H9 (cell line): ENCODE results near the gene NPAS2. TPM values are rescaled to one million over a fixed set of nuclear protein-coding genes. Genes with fewer than 3 reads are reported as not detected.
A peak's percentile ranks its signal among the peaks of the same experiment; 100 is the strongest.

Experiments
- DNase-seq: peaks from one replicate; pipeline ENCODE4 v3.0.0-alpha.2; 2017
- H2AFZ ChIP-seq: one replicate; pipeline ENCODE4 v1.6.1; 2013; ENCODE audit warnings: mild to moderate bottlenecking, low read length, control low read depth, moderate library complexity
- H2AK5ac ChIP-seq: 2 replicates; pipeline ENCODE4 v1.6.1; 2013; ENCODE audit warnings: low read length, control low read depth, mixed read lengths; ENCODE audit not compliant: insufficient read length
- H2BK120ac ChIP-seq: one replicate; pipeline ENCODE4 v1.6.1; 2013; ENCODE audit warnings: low read depth, mild to moderate bottlenecking, low read length, control low read depth, inconsistent platforms; ENCODE audit not compliant: poor library complexity, severe bottlenecking
- H2BK12ac ChIP-seq: 2 replicates; pipeline ENCODE4 v1.6.1; 2013; ENCODE audit warnings: low read length, control low read depth, mixed read lengths, low read depth; ENCODE audit not compliant: insufficient read length
- H2BK15ac ChIP-seq: 2 replicates; pipeline ENCODE4 v1.6.1; 2013; ENCODE audit warnings: low read depth, low read length, control low read depth
- H2BK20ac ChIP-seq: one replicate; pipeline ENCODE4 v1.6.1; 2013; ENCODE audit warnings: low read depth, mild to moderate bottlenecking, low read length, control low read depth, inconsistent platforms; ENCODE audit not compliant: poor library complexity, severe bottlenecking
- H2BK5ac ChIP-seq: 2 replicates; pipeline ENCODE4 v1.6.1; 2013; ENCODE audit warnings: low read length, control low read depth, mixed read lengths; ENCODE audit not compliant: insufficient read length
- H3K14ac ChIP-seq: 2 replicates; pipeline ENCODE4 v1.6.1; 2013; ENCODE audit warnings: low read length, control low read depth; ENCODE audit not compliant: insufficient read depth
- H3K18ac ChIP-seq: 2 replicates; pipeline ENCODE4 v1.6.1; 2013; ENCODE audit warnings: low read depth, mild to moderate bottlenecking, mixed read lengths, low read length, control low read depth; ENCODE audit not compliant: insufficient read length
- H3K23ac ChIP-seq: 2 replicates; pipeline ENCODE4 v1.6.1; 2013; ENCODE audit warnings: low read length, control low read depth, mixed read lengths, low read depth; ENCODE audit not compliant: insufficient read length
- H3K23me2 ChIP-seq: 2 replicates; pipeline ENCODE4 v1.6.1; 2013; ENCODE audit warnings: low read depth, mild to moderate bottlenecking, mixed read lengths, low read length, control low read depth; ENCODE audit not compliant: insufficient read length, poor library complexity, severe bottlenecking
- H3K27ac ChIP-seq: 2 replicates; pipeline ENCODE4 v1.5.1; 2013; ENCODE audit warnings: low read length, control low read depth, mixed read lengths, low read depth; ENCODE audit not compliant: insufficient read length
- H3K27me3 ChIP-seq: 2 replicates; pipeline ENCODE4 v1.6.1; 2013; ENCODE audit warnings: low read length, control low read depth, inconsistent platforms; ENCODE audit not compliant: insufficient read depth
- H3K4ac ChIP-seq: 2 replicates; pipeline ENCODE4 v1.6.1; 2013; ENCODE audit warnings: low read depth, mild to moderate bottlenecking, control low read depth, inconsistent platforms, low read length, moderate library complexity
- H3K4me1 ChIP-seq: 2 replicates; pipeline ENCODE4 v1.6.1; 2013; ENCODE audit warnings: low read length, control low read depth, inconsistent platforms; ENCODE audit not compliant: insufficient read depth
- H3K4me2 ChIP-seq: 2 replicates; pipeline ENCODE4 v1.6.1; 2013; ENCODE audit warnings: low read length, control low read depth, mixed read lengths; ENCODE audit not compliant: insufficient read length, insufficient read depth
- H3K56ac ChIP-seq: 2 replicates; pipeline ENCODE4 v1.6.1; 2013; ENCODE audit warnings: low read depth, mild to moderate bottlenecking, mixed read lengths, low read length, control low read depth; ENCODE audit not compliant: insufficient read length
- H3K79me1 ChIP-seq: 2 replicates; pipeline ENCODE4 v1.6.1; 2013; ENCODE audit warnings: low read depth, mild to moderate bottlenecking, moderate library complexity, low read length, control low read depth, inconsistent platforms; ENCODE audit not compliant: insufficient read depth, poor library complexity, severe bottlenecking
- H3K79me2 ChIP-seq: 2 replicates; pipeline ENCODE4 v1.6.1; 2013; ENCODE audit warnings: low read length, control low read depth, inconsistent platforms; ENCODE audit not compliant: insufficient read depth
- H3K9ac ChIP-seq: 2 replicates; pipeline ENCODE4 v1.6.1; 2013; ENCODE audit warnings: low read length, control low read depth, mixed read lengths; ENCODE audit not compliant: insufficient read length; ENCODE audit errors: extremely low read depth
- H3K9me3 ChIP-seq: one replicate; pipeline ENCODE4 v1.6.1; 2013; ENCODE audit warnings: low read depth, low read length, inconsistent platforms; ENCODE audit not compliant: control insufficient read depth
- H3T11ph ChIP-seq: one replicate; pipeline ENCODE4 v1.6.1; 2013; ENCODE audit warnings: mild to moderate bottlenecking, low read length, control low read depth, inconsistent platforms
- H4K20me1 ChIP-seq: one replicate; pipeline ENCODE4 v1.6.1; 2013; ENCODE audit not compliant: control insufficient read depth, insufficient read length, insufficient read depth
- H4K5ac ChIP-seq: 2 replicates; pipeline ENCODE4 v1.6.1; 2013; ENCODE audit warnings: low read depth, mild to moderate bottlenecking, mixed read lengths, low read length, control low read depth; ENCODE audit not compliant: insufficient read length
- H4K8ac ChIP-seq: replicated peaks from 2 replicates; pipeline ENCODE4 v1.6.1; 2013; ENCODE audit warnings: low read length, control low read depth, mixed read lengths, low read depth; ENCODE audit not compliant: insufficient read length
- H4K91ac ChIP-seq: 2 replicates; pipeline ENCODE4 v1.6.1; 2013; ENCODE audit warnings: low read depth, mild to moderate bottlenecking, moderate library complexity, mixed read lengths, low read length, control low read depth; ENCODE audit not compliant: insufficient read length
- H3K27ac Mint-ChIP-seq, 3 experiments: 2 replicates in 2 of 3; 3 replicates in 1 of 3; pipeline ENCODE4 v1.8.0; 2020 to 2021; ENCODE audit warnings: mixed read lengths in 3 of 3, mild to moderate bottlenecking in 1 of 3, moderate library complexity in 1 of 3
- H3K27me3 Mint-ChIP-seq: 2 replicates; pipeline ENCODE4 v1.8.0; 2021; ENCODE audit warnings: low read depth, mild to moderate bottlenecking, moderate library complexity, mixed read lengths
- H3K36me3 Mint-ChIP-seq, 3 experiments: 2 replicates in 2 of 3; 3 replicates in 1 of 3; pipeline ENCODE4 v1.8.0; 2020 to 2021; ENCODE audit warnings: low read depth in 3 of 3, mixed read lengths in 3 of 3; ENCODE audit not compliant: insufficient read depth in 1 of 3
- H3K4me1 Mint-ChIP-seq, 2 experiments: 2 replicates each; pipeline ENCODE4 v1.8.0; 2020; ENCODE audit warnings: mixed read lengths in 2 of 2
- H3K4me3 Mint-ChIP-seq, 2 experiments: 2 replicates in 1 of 2; 3 replicates in 1 of 2; pipeline ENCODE4 v1.8.0; 2020 to 2021; ENCODE audit warnings: mild to moderate bottlenecking in 2 of 2, mixed read lengths in 2 of 2, moderate library complexity in 1 of 2
- H3K9me3 Mint-ChIP-seq, 2 experiments: 2 replicates in 1 of 2; 3 replicates in 1 of 2; pipeline ENCODE4 v1.8.0; 2020; ENCODE audit warnings: mild to moderate bottlenecking in 2 of 2, mixed read lengths in 2 of 2, moderate library complexity in 1 of 2
- WGBS: extraction: QIAGEN DNeasy Blood & Tissue Kit; methylation state at CpG from one replicate; pipeline ENCODE4 v1.1.7; 2013; ENCODE audit warnings: missing lambda C conversion rate, low lambda C conversion rate, mixed read lengths; ENCODE audit not compliant: insufficient read length; ENCODE audit errors: extremely low coverage; 5-methylcytosine and 5-hydroxymethylcytosine counted together
- total RNA-seq: library from RNA; stranded (reverse); gene quantifications from 2 replicates; pipeline ENCODE4 v1.2.1, GENCODE V29; 2021
- TF ChIP-seq, protein P1 (sequence below): fragments of 200-600 bp; sonication (generic); conservative IDR thresholded peaks from 3 replicates; pipeline ENCODE4 v1.8.0; 2021; ENCODE audit warnings: antibody characterized with exemption, mild to moderate bottlenecking

Gene NPAS2
- total RNA-seq, 1 experiment from 2014 or later, result 1.3 TPM

DNA sequence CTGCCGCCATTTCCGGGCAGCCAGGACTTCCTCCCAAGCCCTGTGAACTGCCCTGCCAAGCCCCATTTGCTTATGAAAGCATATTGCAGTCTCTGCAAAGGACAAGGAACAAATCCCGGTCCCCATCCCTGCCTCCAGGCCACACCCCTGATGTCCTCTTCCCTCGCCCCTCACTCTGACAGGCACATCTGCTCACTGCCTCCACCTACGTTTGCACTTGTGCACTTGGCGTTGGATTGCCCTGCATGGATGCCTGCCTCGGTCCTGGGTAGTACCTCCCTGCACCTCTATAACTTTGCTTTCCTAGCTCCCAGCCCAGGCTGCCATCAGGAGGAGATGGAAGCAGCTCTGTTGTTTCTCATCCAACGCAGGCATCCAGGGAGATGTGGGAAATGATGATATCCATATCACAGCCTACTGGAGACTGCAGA is 162.5 kb downstream of the NPAS2 start:
- Histone ChIP-seq H2BK120ac (no peak overlapping the region), H2BK15ac (no peak overlapping the region), H4K5ac (no peak overlapping the region), H3K4ac (no peak overlapping the region), H4K20me1 (peaks cover 5% of the 10 kb centered on the region), H3K4me2 (no peak overlapping the region), H3K27ac (no peak overlapping the region), H3K4me1 (no peaks in the 10 kb centered on the region), H3K56ac (no peak overlapping the region), H2AFZ (no peak overlapping the region), H3K9ac (no peak overlapping the region), H3K27me3 (no peaks in the 10 kb centered on the region), H2BK20ac (no peak overlapping the region), H3T11ph (no peak overlapping the region), H3K9me3 (no peaks in the 10 kb centered on the region), H3K79me1 (no peaks in the 10 kb centered on the region), H4K91ac (no peak overlapping the region), H3K18ac (no peak overlapping the region), H2BK12ac (no peak overlapping the region), H3K23ac (no peak overlapping the region), H2BK5ac (no peak overlapping the region), H2AK5ac (no peak overlapping the region), H3K14ac (no peak overlapping the region), H3K79me2 (no peaks in the 10 kb centered on the region), H4K8ac (no peak overlapping the region), H3K23me2 (no peaks in the 10 kb centered on the region)
- WGBS, result no CpG with 5 or more reads among the region's 8 CpGs
- Mint-ChIP-seq H3K4me3 (no peak overlapping the region), H3K27me3 (peaks cover 2% of the 10 kb centered on the region; the same call in 1 of the 2 replicates), H3K27ac (no peak overlapping the region; a peak in 1 of 7 replicates), H3K4me1 (peaks cover 16% of the 10 kb centered on the region in 2 experiments), H3K36me3 (no peaks in the 10 kb centered on the region), H3K9me3 (no peaks in the 10 kb centered on the region; a peak in 1 of 5 replicates)
- TF ChIP-seq, protein P1, sequence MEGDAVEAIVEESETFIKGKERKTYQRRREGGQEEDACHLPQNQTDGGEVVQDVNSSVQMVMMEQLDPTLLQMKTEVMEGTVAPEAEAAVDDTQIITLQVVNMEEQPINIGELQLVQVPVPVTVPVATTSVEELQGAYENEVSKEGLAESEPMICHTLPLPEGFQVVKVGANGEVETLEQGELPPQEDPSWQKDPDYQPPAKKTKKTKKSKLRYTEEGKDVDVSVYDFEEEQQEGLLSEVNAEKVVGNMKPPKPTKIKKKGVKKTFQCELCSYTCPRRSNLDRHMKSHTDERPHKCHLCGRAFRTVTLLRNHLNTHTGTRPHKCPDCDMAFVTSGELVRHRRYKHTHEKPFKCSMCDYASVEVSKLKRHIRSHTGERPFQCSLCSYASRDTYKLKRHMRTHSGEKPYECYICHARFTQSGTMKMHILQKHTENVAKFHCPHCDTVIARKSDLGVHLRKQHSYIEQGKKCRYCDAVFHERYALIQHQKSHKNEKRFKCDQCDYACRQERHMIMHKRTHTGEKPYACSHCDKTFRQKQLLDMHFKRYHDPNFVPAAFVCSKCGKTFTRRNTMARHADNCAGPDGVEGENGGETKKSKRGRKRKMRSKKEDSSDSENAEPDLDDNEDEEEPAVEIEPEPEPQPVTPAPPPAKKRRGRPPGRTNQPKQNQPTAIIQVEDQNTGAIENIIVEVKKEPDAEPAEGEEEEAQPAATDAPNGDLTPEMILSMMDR, result peak; percentile 24; the same call in 2 of the 3 replicates
- DNase-seq, result peak; percentile 54
